Liver (tissue), 9 donors: ENCODE data around the gene PTGIS. TPM values are rescaled to one million over a fixed set of nuclear protein-coding genes. Genes with fewer than 3 reads are reported as not detected.
A peak's percentile ranks its signal among the peaks of the same experiment; 100 is the strongest.

Source experiments
- DNase-seq: peaks from one replicate; pipeline ENCODE4 v3.0.0-alpha.2; 2017; ENCODE audit warnings: low spot score
- H3K27ac ChIP-seq, 2 donors: one replicate each; pipeline ENCODE4 v1.7.0; 2013; ENCODE audit warnings: inconsistent platforms in 2 of 2, low read length in 2 of 2, control low read depth in 1 of 2, low read depth in 1 of 2, mild to moderate bottlenecking in 1 of 2
- H3K27me3 ChIP-seq, 4 donors: one replicate each; pipeline versions ENCODE4 v1.6.1 to v1.7.0; 2013; ENCODE audit warnings: low read length in 3 of 4, inconsistent platforms in 1 of 4, mild to moderate bottlenecking in 1 of 4, moderate library complexity in 1 of 4; ENCODE audit not compliant: control insufficient read depth in 4 of 4, insufficient read depth in 4 of 4
- H3K36me3 ChIP-seq, 4 donors: one replicate each; pipeline versions ENCODE4 v1.6.1 to v1.7.0; 2013; ENCODE audit warnings: low read length in 3 of 4, mild to moderate bottlenecking in 3 of 4, low read depth in 1 of 4, moderate library complexity in 1 of 4; ENCODE audit not compliant: control insufficient read depth in 4 of 4, insufficient read depth in 3 of 4
- H3K4me1 ChIP-seq, 4 donors: one replicate each; pipeline versions ENCODE4 v1.6.1 to v1.7.0; 2013; ENCODE audit warnings: low read length in 3 of 4, mild to moderate bottlenecking in 3 of 4, moderate library complexity in 1 of 4; ENCODE audit not compliant: control insufficient read depth in 4 of 4, insufficient read depth in 4 of 4
- H3K4me3 ChIP-seq, 3 donors: one replicate each; pipeline versions ENCODE4 v1.6.1 to v1.7.0; 2013; ENCODE audit warnings: low read length in 3 of 3, control low read depth in 1 of 3, low read depth in 1 of 3, mild to moderate bottlenecking in 1 of 3
- H3K9ac ChIP-seq, 2 donors: one replicate each; pipeline ENCODE4 v1.7.0; 2013; ENCODE audit warnings: low read length in 2 of 2, mild to moderate bottlenecking in 2 of 2, moderate library complexity in 2 of 2, control low read depth in 1 of 2, low read depth in 1 of 2
- H3K9me3 ChIP-seq, 4 donors: one replicate each; pipeline versions ENCODE4 v1.6.1 to v1.7.0; 2013; ENCODE audit warnings: low read length in 3 of 4; ENCODE audit not compliant: control insufficient read depth in 4 of 4
- CTCF ChIP-seq: fragments of 150-350 bp; IDR thresholded peaks from 2 replicates; pipeline ENCODE4 v1.5.1; 2017; ENCODE audit warnings: improper control_type of control experiment, low read depth, low read length; ENCODE audit not compliant: missing input control
- EGR1 ChIP-seq, 2 donors: IDR thresholded peaks; 2 replicates each; pipeline ENCODE4 v1.6.1; 2016 to 2018; ENCODE audit warnings: antibody characterized with exemption in 2 of 2, low read depth in 2 of 2
- FOXA1 ChIP-seq: IDR thresholded peaks from 2 replicates; pipeline ENCODE4 v1.6.1; 2016; ENCODE audit warnings: antibody characterized with exemption
- FOXA2 ChIP-seq: IDR thresholded peaks from 2 replicates; pipeline ENCODE4 v1.6.1; 2016; ENCODE audit warnings: antibody characterized with exemption
- GABPA ChIP-seq, 2 donors: IDR thresholded peaks in 1 of 2; conservative IDR thresholded peaks in 1 of 2; 2 replicates each; pipeline ENCODE4 v1.6.1; 2016; ENCODE audit warnings: antibody characterized with exemption in 2 of 2, mild to moderate bottlenecking in 1 of 2, moderate library complexity in 1 of 2
- HNF4A ChIP-seq, 2 donors: conservative IDR thresholded peaks; 2 replicates each; pipeline ENCODE4 v1.6.1; 2016; ENCODE audit warnings: antibody characterized with exemption in 2 of 2, mild to moderate bottlenecking in 2 of 2
- HNF4G ChIP-seq: IDR thresholded peaks from 2 replicates; pipeline ENCODE4 v1.6.1; 2016; ENCODE audit warnings: antibody characterized with exemption
- JUND ChIP-seq, 2 donors: IDR thresholded peaks; 2 replicates each; pipeline ENCODE4 v1.6.1; 2016; ENCODE audit warnings: antibody characterized with exemption in 2 of 2
- NR2F2 ChIP-seq: IDR thresholded peaks from 2 replicates; pipeline ENCODE4 v1.6.1; 2016; ENCODE audit warnings: antibody characterized with exemption
- RAD21 ChIP-seq, 2 donors: IDR thresholded peaks; 2 replicates each; pipeline ENCODE4 v1.6.1; 2016; ENCODE audit warnings: antibody characterized with exemption in 2 of 2, mild to moderate bottlenecking in 2 of 2
- REST ChIP-seq: IDR thresholded peaks from 2 replicates; pipeline ENCODE4 v1.6.1; 2016; ENCODE audit warnings: antibody characterized with exemption, mild to moderate bottlenecking
- RXRA ChIP-seq, 2 donors: IDR thresholded peaks; 2 replicates each; pipeline ENCODE4 v1.6.1; 2017 to 2018; ENCODE audit warnings: antibody characterized with exemption in 2 of 2, mild to moderate bottlenecking in 1 of 2
- SP1 ChIP-seq: IDR thresholded peaks from 2 replicates; pipeline ENCODE4 v1.6.1; 2018; ENCODE audit warnings: antibody characterized with exemption, mild to moderate bottlenecking
- TAF1 ChIP-seq: conservative IDR thresholded peaks from 2 replicates; pipeline ENCODE4 v1.6.1; 2016; ENCODE audit warnings: antibody characterized with exemption, mild to moderate bottlenecking
- YY1 ChIP-seq: IDR thresholded peaks from 2 replicates; pipeline ENCODE4 v1.6.1; 2016; ENCODE audit warnings: antibody characterized with exemption, mild to moderate bottlenecking
- ZBTB33 ChIP-seq: IDR thresholded peaks from 2 replicates; pipeline ENCODE4 v1.6.1; 2016; ENCODE audit warnings: antibody characterized with exemption
- WGBS: extraction: QIAGEN DNeasy Blood & Tissue Kit; methylation state at CpG from one replicate; pipeline ENCODE4 v1.1.7; 2013; 5-methylcytosine and 5-hydroxymethylcytosine counted together
- polyA plus RNA-seq, 2 donors: library from polyadenylated mRNA; stranded (reverse) in 1 of 2; unstranded in 1 of 2; fragments of 200-250 nt in 1 of 2; fragments of >200 nt in 1 of 2; fragmentation: Nextera tagmentation in 1 of 2; extraction: Ambion mirVana in 1 of 2; gene quantifications; one replicate each; pipeline versions ENCODE4 v1.2.1 to v1.2.3, GENCODE V29; 2013 to 2015
- total RNA-seq, 2 donors: library from RNA; depleted of rRNA; stranded (reverse); fragments of >200 nt; gene quantifications; one replicate each; pipeline ENCODE4 v1.2.3, GENCODE V29; 2014
- TF ChIP-seq, protein P1 (sequence below): IDR thresholded peaks from 2 replicates; pipeline ENCODE4 v1.6.1; 2016; ENCODE audit warnings: antibody characterized with exemption
- TF ChIP-seq, protein P2 (sequence below): IDR thresholded peaks from 2 replicates; pipeline ENCODE4 v1.6.1; 2016; ENCODE audit warnings: antibody characterized with exemption
- donor health status: healthy.
- donor health status: healthy.
- donor health status: healthy.
- donor health status: healthy.
- donor health status: healthy.

The PTGIS gene
- total and polyA plus RNA-seq, 4 donors, result 2.2 to 6.3 (median 3.8) TPM

- peak; percentile 76 for DNase-seq
- Histone ChIP-seq H3K27ac (no peak overlapping the region), H3K4me3 (no peak overlapping the region), H3K4me1 (peaks cover 5 to 22% (median 14%) of the 10 kb centered on the region in 4 donors), H3K27me3 (no peaks in the 10 kb centered on the region), H3K9ac (no peak overlapping the region), H3K9me3 (no peaks in the 10 kb centered on the region), H3K36me3 (no peaks in the 10 kb centered on the region)
- no peak for TF ChIP-seq FOXA1
- TF ChIP-seq RXRA (IDR thresholded peaks at IDR 0.05), result peak; percentile 27 to 33
- TF ChIP-seq ZBTB33, result no peak
- TF ChIP-seq CTCF, result peak; percentile 96
- TF ChIP-seq SP1, result no peak
- TF ChIP-seq HNF4A (conservative IDR thresholded peaks at IDR 0.05), result no peak
- TF ChIP-seq RAD21 (IDR thresholded peaks at IDR 0.05), result peak; percentile 100
- 7% methylated on average over 17 of the region's 17 CpGs for WGBS
These were observed 41.1 kb upstream of the PTGIS start for GRCh38 chr20:49608752-49609670.

- Histone ChIP-seq H3K4me3 (no peak overlapping the region), H3K9me3 (no peaks in the 10 kb centered on the region), H3K27me3 (no peaks in the 10 kb centered on the region), H3K9ac (no peak overlapping the region), H3K36me3 (no peaks in the 10 kb centered on the region), H3K4me1 (peaks cover 5 to 22% (median 14%) of the 10 kb centered on the region in 4 donors), H3K27ac (no peak overlapping the region)
- WGBS, result 96% methylated on average over 1 of the region's 1 CpG
- TF ChIP-seq CTCF, result no peak
- TF ChIP-seq HNF4G, result no peak
- no peak for TF ChIP-seq ZBTB33
- no peak for TF ChIP-seq TAF1
- no peak for TF ChIP-seq HNF4A (conservative IDR thresholded peaks at IDR 0.05)
- no peak for TF ChIP-seq REST
- no peak for TF ChIP-seq NR2F2
- TF ChIP-seq FOXA1, result no peak
- TF ChIP-seq SP1, result no peak
- no peak for TF ChIP-seq FOXA2
- TF ChIP-seq RXRA (IDR thresholded peaks at IDR 0.05), result no peak
- no peak for TF ChIP-seq RAD21 (IDR thresholded peaks at IDR 0.05)
- TF ChIP-seq JUND (IDR thresholded peaks at IDR 0.05), result no peak
- no peak for TF ChIP-seq EGR1 (IDR thresholded peaks at IDR 0.05; ENCODE audit: low read depth in 2 of 2)
- TF ChIP-seq, protein P1, sequence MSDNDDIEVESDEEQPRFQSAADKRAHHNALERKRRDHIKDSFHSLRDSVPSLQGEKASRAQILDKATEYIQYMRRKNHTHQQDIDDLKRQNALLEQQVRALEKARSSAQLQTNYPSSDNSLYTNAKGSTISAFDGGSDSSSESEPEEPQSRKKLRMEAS, result no peak
- TF ChIP-seq, protein P2, sequence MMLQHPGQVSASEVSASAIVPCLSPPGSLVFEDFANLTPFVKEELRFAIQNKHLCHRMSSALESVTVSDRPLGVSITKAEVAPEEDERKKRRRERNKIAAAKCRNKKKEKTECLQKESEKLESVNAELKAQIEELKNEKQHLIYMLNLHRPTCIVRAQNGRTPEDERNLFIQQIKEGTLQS, result no peak
- TF ChIP-seq YY1, result no peak
- no peak for TF ChIP-seq GABPA (IDR thresholded peaks at IDR 0.05 in 1 of 2, conservative IDR thresholded peaks at IDR 0.05 in 1 of 2)
- no peak for DNase-seq
These were observed 39.6 kb upstream of the PTGIS start for GRCh38 chr20:49607568-49607967.
